SK-N-MC (cell line): Measurements from ENCODE around the gene HOATZ.

Source experiments
- EZH2 ChIP-seq: fragments of 200-600 bp; sonication (generic); IDR thresholded peaks from one replicate; pipeline ENCODE4 v1.6.1; 2017; ENCODE audit warnings: antibody characterized with exemption
- POLR2AphosphoS5 ChIP-seq: IDR thresholded peaks from 2 replicates; pipeline ENCODE4 v1.6.1; 2012; ENCODE audit warnings: mild to moderate bottlenecking, low read depth, low read length, borderline replicate concordance

DNA sequence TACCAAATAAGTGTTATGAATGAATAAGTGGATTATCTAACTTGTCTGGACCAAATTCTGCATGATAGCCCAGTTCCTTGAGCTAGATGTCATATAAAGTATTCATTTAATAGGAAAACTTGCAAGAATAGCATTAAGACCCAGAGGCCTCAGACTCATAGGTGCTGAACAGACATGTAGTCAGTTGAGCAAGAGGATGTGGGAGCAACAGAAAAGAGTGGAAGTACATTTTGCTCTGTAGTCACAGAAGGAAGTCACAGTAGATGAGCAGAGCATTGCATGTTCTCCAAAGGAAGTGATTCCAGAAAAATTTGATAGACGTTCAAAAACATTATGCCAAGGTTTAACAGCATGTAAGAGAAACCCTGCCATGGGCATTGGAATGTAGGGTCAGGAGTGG is 9.5 kb downstream of the HOATZ start:
- TF ChIP-seq EZH2 (no peak), POLR2AphosphoS5 (no peak)
